AG09309 (cell line): ENCODE measurements around the gene EFCAB8.
"Not testable (repeated sequence)": the region's sequence is repeated elsewhere in the genome, so short reads cannot be mapped to it uniquely, and the experiment has no call there.

Experiments used
- DNase-seq: peaks from one replicate; pipeline ENCODE4 v3.0.0-alpha.2; 2010; ENCODE audit warnings: low read depth
- H3K4me3 ChIP-seq: 2 replicates; pipeline ENCODE4 v1.5.1; 2011; ENCODE audit warnings: mild to moderate bottlenecking, low read depth, low read length, moderate library complexity; ENCODE audit not compliant: control insufficient read depth
- TF ChIP-seq, protein P1 (sequence below): IDR thresholded peaks from 2 replicates; pipeline ENCODE4 v1.5.1; 2011; ENCODE audit warnings: mild to moderate bottlenecking, low read depth, low read length, inconsistent platforms; ENCODE audit not compliant: insufficient read depth, control insufficient read depth; ENCODE audit errors: missing control alignments

The EFCAB8 gene

DNA sequence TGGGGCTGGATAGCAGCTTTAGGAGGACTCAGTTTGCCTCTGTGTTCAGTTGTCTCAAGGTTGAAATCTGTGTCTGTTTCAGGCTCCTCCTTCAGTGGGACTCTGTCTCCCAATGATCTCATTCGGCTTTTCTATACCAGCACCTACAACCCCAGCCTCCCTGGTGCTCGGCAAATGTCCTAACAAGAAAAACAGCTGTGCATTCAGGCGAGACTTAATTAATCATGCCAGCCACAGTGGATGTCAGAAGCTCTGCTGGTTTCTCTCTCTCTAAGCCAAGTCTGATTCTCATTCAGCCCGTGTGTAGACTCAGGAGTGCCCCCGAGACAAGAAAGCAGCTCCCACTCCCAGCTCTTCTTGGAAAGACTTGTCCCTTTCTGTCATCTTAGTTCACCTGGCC lies 98.7 kb downstream of the EFCAB8 start:
- TF ChIP-seq, protein P1, sequence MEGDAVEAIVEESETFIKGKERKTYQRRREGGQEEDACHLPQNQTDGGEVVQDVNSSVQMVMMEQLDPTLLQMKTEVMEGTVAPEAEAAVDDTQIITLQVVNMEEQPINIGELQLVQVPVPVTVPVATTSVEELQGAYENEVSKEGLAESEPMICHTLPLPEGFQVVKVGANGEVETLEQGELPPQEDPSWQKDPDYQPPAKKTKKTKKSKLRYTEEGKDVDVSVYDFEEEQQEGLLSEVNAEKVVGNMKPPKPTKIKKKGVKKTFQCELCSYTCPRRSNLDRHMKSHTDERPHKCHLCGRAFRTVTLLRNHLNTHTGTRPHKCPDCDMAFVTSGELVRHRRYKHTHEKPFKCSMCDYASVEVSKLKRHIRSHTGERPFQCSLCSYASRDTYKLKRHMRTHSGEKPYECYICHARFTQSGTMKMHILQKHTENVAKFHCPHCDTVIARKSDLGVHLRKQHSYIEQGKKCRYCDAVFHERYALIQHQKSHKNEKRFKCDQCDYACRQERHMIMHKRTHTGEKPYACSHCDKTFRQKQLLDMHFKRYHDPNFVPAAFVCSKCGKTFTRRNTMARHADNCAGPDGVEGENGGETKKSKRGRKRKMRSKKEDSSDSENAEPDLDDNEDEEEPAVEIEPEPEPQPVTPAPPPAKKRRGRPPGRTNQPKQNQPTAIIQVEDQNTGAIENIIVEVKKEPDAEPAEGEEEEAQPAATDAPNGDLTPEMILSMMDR, result no peak
- no peak for DNase-seq

DNA sequence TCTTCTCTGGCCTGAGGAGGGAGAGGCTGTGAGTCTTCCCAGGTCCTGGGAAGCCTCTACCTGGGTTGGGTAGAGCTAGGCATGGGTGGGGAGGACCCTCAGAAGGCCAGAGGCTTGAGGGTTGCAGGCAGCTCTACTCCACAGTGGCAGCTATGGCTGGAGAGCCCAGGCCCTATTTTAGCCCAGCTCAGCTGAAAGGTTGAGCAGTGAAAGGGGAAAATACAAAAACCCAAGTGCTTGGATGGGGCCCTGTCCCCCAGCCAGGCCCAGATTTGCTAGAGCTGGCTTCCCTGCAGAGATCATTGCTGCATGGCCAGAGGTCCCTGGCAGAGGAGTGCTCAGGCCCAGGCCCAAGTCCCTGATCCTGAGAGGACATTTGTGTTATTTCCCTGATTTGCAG lies 99.9 kb downstream of the EFCAB8 start:
- TF ChIP-seq, protein P1, result no peak
- H3K4me3 ChIP-seq, result no peak overlapping the region
- DNase-seq, result no peak

More for the DNA sequence above, 98.7 kb downstream of the EFCAB8 start:
- no peak overlapping the region for H3K4me3 ChIP-seq

DNA sequence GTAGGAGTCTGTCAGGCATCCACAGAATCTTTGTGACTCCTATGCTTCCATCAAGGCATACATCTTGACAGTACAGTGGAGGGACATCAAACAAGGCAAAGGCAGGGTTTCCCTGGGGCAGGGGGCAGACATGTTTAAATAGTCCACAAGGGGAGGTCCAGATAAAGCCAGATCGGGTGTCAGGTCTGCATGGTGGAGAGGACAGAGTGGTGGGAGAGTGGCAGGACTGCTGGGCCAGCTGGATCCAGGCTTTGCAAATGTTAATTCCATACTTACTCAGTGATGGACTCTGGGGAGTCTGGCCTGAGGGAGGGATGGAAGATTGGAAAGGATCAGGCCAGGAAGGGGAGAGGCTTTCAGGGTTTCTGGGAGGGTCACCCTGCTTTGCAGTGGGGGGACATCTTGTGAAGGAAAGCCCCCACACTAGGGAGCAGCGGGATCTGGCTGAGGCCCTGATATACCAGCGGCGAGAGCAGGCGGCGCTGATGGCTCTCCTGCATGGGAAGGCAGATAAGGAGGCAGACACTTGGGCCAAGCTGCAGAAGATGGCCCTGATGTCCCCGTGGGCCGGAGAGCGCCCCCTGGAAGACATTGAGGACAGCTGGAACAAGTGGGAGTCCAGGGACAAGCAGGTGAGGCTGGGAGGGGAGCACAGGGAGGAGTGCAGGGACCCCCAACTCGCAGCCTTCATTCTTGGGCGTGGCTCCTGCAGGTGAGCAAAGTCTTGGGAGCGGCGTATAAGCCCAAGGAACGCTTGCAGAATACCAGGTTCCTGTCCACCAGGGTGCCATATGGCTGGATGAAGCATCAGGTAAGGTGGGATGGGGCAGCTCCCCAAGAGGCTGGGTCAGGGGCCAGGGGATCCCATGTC lies 100.9 kb downstream of the EFCAB8 start:
- TF ChIP-seq, protein P1, result no peak

DNA sequence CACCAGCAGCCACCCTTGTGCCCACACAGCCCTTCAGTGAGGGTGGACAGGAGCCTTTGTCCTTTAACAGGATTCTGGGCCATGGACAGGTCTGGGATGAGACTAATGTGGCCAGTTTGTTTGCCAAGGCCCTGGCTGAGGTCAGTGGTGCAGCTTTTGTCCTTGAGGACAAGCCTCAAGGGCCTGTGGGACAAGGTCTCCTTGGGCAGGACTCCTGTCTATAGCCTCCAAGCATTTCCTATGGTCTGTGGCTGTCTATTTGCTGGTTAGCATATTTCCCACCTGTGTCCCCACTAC lies 101.4 kb downstream of the EFCAB8 start:
- no peak overlapping the region for H3K4me3 ChIP-seq
- TF ChIP-seq, protein P1, result no peak
- no peak for DNase-seq

More for the DNA sequence above, 100.9 kb downstream of the EFCAB8 start:
- DNase-seq, result no peak
- no peak overlapping the region for H3K4me3 ChIP-seq

DNA sequence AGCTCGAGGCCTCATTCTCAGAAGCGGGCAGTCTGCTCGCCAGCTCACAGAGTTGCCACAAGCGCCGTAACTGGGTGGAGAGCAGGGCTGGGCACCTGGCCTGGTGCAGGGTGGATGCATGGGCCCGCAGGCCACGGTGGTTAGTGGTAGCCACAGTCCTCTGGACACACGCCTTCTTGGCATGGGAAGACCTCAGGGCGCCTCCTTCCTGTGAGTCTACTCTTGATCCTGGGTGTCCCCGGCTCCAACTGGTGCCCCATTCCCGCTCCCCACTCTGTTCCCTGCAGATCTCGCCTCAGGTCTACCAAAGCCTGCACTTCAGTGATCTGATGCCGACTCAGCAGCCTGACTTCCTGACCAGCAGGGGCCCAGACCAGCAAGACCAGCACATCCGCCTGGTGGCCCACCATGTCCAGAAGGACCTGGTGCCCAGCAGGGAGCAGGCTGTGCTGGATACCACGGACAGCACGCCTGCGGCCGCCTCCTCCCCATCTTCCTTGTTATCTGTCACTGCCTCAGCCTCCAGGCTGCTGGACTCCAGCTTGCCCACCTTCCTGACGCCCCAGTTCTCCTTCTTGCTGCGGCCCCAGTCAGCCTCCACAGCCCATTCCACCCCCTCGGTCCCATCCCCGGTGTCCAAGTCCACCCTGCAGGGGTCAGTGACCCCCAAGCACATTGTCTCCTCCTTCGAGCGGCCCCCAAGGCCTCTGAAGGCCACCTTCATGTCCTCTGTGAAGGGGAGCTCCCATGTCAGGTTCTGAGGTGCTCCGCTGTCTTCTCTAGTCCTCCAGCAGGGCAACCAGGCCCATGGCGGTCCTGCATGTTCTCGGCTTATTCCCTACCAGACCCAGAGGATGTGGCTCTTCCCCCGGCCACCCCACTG lies 102.4 kb downstream of the EFCAB8 start:
- TF ChIP-seq, protein P1, result no peak
- H3K4me3 ChIP-seq, result no peak overlapping the region
- DNase-seq, result no peak

DNA sequence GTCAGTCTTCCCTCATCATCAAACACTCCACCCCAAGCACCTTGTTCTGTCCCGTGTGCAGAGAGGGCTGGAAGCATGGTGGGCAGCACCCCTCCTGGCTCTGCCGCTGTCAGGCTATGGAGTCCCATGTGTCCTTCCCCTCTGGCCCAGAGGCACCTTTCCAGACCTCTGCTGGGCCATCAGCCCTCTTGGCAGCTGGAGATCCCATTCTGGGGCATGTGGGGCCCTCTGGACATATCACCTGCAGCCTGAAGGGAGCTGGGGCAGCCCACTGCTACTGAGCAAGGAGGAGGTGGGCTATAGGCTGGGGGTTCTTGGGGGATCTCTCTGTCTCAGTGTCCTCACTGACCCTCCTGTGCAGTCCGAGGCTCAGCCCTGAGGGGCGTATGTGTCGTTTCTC lies 103.3 kb downstream of the EFCAB8 start:
- no peak for DNase-seq
- no peak overlapping the region for H3K4me3 ChIP-seq
- TF ChIP-seq, protein P1, result no peak

DNA sequence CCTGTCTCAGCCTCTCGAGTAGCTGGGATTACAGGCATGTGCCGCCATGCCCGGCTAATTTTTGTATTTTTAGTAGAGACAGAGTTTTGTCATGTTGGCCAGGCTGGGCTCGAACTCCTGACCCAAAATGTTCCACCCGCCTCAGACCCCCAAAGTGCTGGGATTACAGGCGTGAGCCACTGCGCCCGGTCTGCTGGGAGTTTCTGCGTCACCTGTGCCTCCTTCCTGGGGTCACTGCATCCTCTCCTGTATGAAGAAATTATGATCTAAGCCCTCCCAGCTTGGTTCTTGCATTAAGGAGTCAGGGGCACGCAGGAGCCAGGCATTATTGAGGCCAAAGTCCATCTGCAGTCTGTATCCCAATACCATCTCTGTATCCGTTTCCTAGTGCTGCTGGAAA lies 103.9 kb downstream of the EFCAB8 start:
- not testable (repeated sequence) for DNase-seq, H3K4me3 ChIP-seq
